SK-N-SH (cell line): ENCODE results near the gene GTF2H4. TPM values are rescaled to one million over a fixed set of nuclear protein-coding genes. Genes with fewer than 3 reads are reported as not detected.
A peak's percentile ranks its signal among the peaks of the same experiment; 100 is the strongest.

ENCODE experiments used
- CTCF ChIA-PET: fragments of 300-600, 350-600 bp; formaldehyde crosslinking; extraction: SDS; loops from one replicate; lab custom pipeline; 2021; lab: Yijun Ruan, JAX
- POLR2A ChIA-PET: fragments of 350-600 bp; sonication (Branson Sonifier 250); formaldehyde crosslinking; extraction: SDS; loops from one replicate; lab custom pipeline; 2020; ENCODE audit warnings: antibody characterized with exemption, inconsistent platforms; lab: Yijun Ruan, JAX
- DNase-seq: peaks from one replicate; pipeline ENCODE4 v3.0.0; 2012
- H2AFZ ChIP-seq: fragments of 200-600 bp; sonication (generic); 2 replicates; pipeline ENCODE4 v1.8.1; 2016; ENCODE audit warnings: antibody characterized with exemption, mild to moderate bottlenecking, low read depth
- H3F3A ChIP-seq: fragments of 200-600 bp; sonication (generic); replicated peaks from 2 replicates; pipeline ENCODE3; 2016; ENCODE audit warnings: antibody characterized with exemption, mild to moderate bottlenecking; ENCODE audit not compliant: insufficient read depth
- H3K27ac ChIP-seq, 2 experiments: fragments of 200-500 bp in 1 of 2; fragments of 200-600 bp in 1 of 2; sonication (Bioruptor generic) in 1 of 2; sonication (generic), shearing (Covaris generic) in 1 of 2; 2 replicates each; pipeline versions ENCODE4 v1.5.1 to v1.6.1; 2014 to 2016; ENCODE audit warnings: low read depth in 2 of 2, inconsistent platforms in 1 of 2, low read length in 1 of 2, mild to moderate bottlenecking in 1 of 2, mixed read lengths in 1 of 2
- H3K27me3 ChIP-seq: fragments of 200-600 bp; sonication (generic), shearing (Covaris generic); 2 replicates; pipeline ENCODE4 v1.6.1; 2016; ENCODE audit warnings: mixed run types; ENCODE audit not compliant: insufficient read depth
- H3K36me3 ChIP-seq, 2 experiments: fragments of 200-500 bp in 1 of 2; fragments of 200-600 bp in 1 of 2; sonication (Bioruptor generic) in 1 of 2; sonication (generic) in 1 of 2; replicated peaks in 1 of 2; 2 replicates each; pipeline versions ENCODE3 to v1.5.1; 2014 to 2016; ENCODE audit warnings: low read length in 1 of 2, mild to moderate bottlenecking in 1 of 2; ENCODE audit not compliant: insufficient read depth in 2 of 2, control insufficient read depth in 1 of 2
- H3K4me1 ChIP-seq, 2 experiments: fragments of 200-500 bp in 1 of 2; fragments of 200-600 bp in 1 of 2; sonication (Bioruptor generic) in 1 of 2; sonication (generic), shearing (Covaris generic) in 1 of 2; 2 replicates each; pipeline versions ENCODE4 v1.5.1 to v1.6.1; 2014 to 2016; ENCODE audit warnings: low read depth in 1 of 2, low read length in 1 of 2, mixed run types in 1 of 2; ENCODE audit not compliant: insufficient read depth in 2 of 2, control insufficient read depth in 1 of 2
- H3K4me2 ChIP-seq: fragments of 200-600 bp; sonication (generic), shearing (Covaris generic); 2 replicates; pipeline ENCODE4 v1.6.1; 2017; ENCODE audit warnings: mixed run types
- H3K4me3 ChIP-seq, 2 experiments: fragments of 200-500 bp in 1 of 2; fragments of 200-600 bp in 1 of 2; sonication (Bioruptor generic) in 1 of 2; sonication (generic), shearing (Covaris generic) in 1 of 2; 2 replicates each; pipeline versions ENCODE4 v1.5.1 to v1.8.1; 2014 to 2016; ENCODE audit warnings: low read depth in 2 of 2, inconsistent platforms in 1 of 2, low read length in 1 of 2, mild to moderate bottlenecking in 1 of 2, mixed read lengths in 1 of 2, moderate library complexity in 1 of 2
- H3K79me2 ChIP-seq: fragments of 200-600 bp; sonication (generic); 2 replicates; pipeline ENCODE4 v1.8.1; 2017; ENCODE audit warnings: mild to moderate bottlenecking; ENCODE audit not compliant: insufficient read depth
- H3K9ac ChIP-seq: fragments of 200-600 bp; sonication (generic); 2 replicates; pipeline ENCODE4 v1.6.1; 2017; ENCODE audit warnings: mixed run types
- H3K9me2 ChIP-seq: fragments of 200-600 bp; sonication (generic); 2 replicates; pipeline ENCODE4 v1.6.1; 2017; ENCODE audit warnings: mixed run types
- H3K9me3 ChIP-seq: fragments of 200-600 bp; sonication (generic); 2 replicates; pipeline ENCODE4 v1.6.1; 2017; ENCODE audit warnings: mixed run types, mild to moderate bottlenecking, moderate library complexity
- H4K20me1 ChIP-seq: fragments of 200-600 bp; sonication (generic); 2 replicates; pipeline ENCODE4 v1.6.1; 2017; ENCODE audit warnings: mild to moderate bottlenecking, mixed run types; ENCODE audit not compliant: insufficient read depth
- CHD2 ChIP-seq: fragments of 150-350 bp; IDR thresholded peaks from 2 replicates; pipeline ENCODE4 v1.6.1; 2018; ENCODE audit warnings: low read length; ENCODE audit not compliant: partially characterized antibody
- ELF1 ChIP-seq: IDR thresholded peaks from 2 replicates; pipeline ENCODE4 v1.4.0; 2012
- EP300 ChIP-seq, 2 experiments: IDR thresholded peaks; 2 replicates each; pipeline versions ENCODE4 v1.4.0 to v1.6.1; 2012; ENCODE audit warnings: borderline replicate concordance in 1 of 2, low read depth in 1 of 2, low read length in 1 of 2
- FOSL2 ChIP-seq: IDR thresholded peaks from 2 replicates; pipeline ENCODE4 v1.4.0; 2012; ENCODE audit warnings: low read depth, mild to moderate bottlenecking, moderate library complexity, borderline replicate concordance
- FOXM1 ChIP-seq: IDR thresholded peaks from 2 replicates; pipeline ENCODE4 v1.4.0; 2012; ENCODE audit warnings: low read depth, mild to moderate bottlenecking
- GABPA ChIP-seq: IDR thresholded peaks from 2 replicates; pipeline ENCODE4 v1.4.0; 2012; ENCODE audit warnings: low read depth, mild to moderate bottlenecking
- JUND ChIP-seq: IDR thresholded peaks from 2 replicates; pipeline ENCODE4 v1.4.0; 2012
- MEF2A ChIP-seq: IDR thresholded peaks from 2 replicates; pipeline ENCODE4 v1.4.0; 2012; ENCODE audit warnings: low read depth, borderline replicate concordance
- NFIC ChIP-seq: IDR thresholded peaks from 2 replicates; pipeline ENCODE4 v1.4.0; 2012; ENCODE audit warnings: borderline replicate concordance
- NRF1 ChIP-seq: IDR thresholded peaks from 2 replicates; pipeline ENCODE4 v1.6.1; 2012; ENCODE audit warnings: low read depth, mild to moderate bottlenecking, low read length
- POLR2AphosphoS5 ChIP-seq: IDR thresholded peaks from 2 replicates; pipeline ENCODE4 v1.6.1; 2012; ENCODE audit warnings: low read depth, low read length
- RAD21 ChIP-seq: IDR thresholded peaks from 2 replicates; pipeline ENCODE4 v1.6.1; 2012; ENCODE audit warnings: mild to moderate bottlenecking, low read length
- RXRA ChIP-seq: IDR thresholded peaks from 2 replicates; pipeline ENCODE4 v1.4.0; 2012; ENCODE audit warnings: low read depth, mild to moderate bottlenecking, borderline replicate concordance
- TAF1 ChIP-seq: IDR thresholded peaks from 2 replicates; pipeline ENCODE4 v1.6.1; 2012; ENCODE audit warnings: low read depth, mild to moderate bottlenecking, low read length, moderate library complexity, borderline replicate concordance
- TCF12 ChIP-seq: IDR thresholded peaks from 2 replicates; pipeline ENCODE4 v1.4.0; 2012
- TEAD4 ChIP-seq: IDR thresholded peaks from 2 replicates; pipeline ENCODE4 v1.4.0; 2012; ENCODE audit warnings: mild to moderate bottlenecking, borderline replicate concordance; ENCODE audit not compliant: insufficient read depth
- YY1 ChIP-seq: IDR thresholded peaks from 2 replicates; pipeline ENCODE4 v1.4.0; 2012; ENCODE audit warnings: low read depth, mild to moderate bottlenecking
- WGBS: methylation state at CpG from one replicate; pipeline ENCODE4 v1.1.6; 2017; ENCODE audit warnings: low lambda C conversion rate; 5-methylcytosine and 5-hydroxymethylcytosine counted together
- polyA plus RNA-seq, 3 experiments: library from polyadenylated mRNA; depleted of rRNA; stranded (reverse); fragments of >200 nt; gene quantifications; 2 replicates each; pipeline ENCODE4 v1.2.3, GENCODE V29; 2012
- TF ChIP-seq, protein P1 (sequence below): IDR thresholded peaks from 2 replicates; pipeline ENCODE4 v1.4.0; 2012; ENCODE audit warnings: low read depth
- TF ChIP-seq, protein P2 (sequence below): IDR thresholded peaks from 2 replicates; pipeline ENCODE4; 2012
- TF ChIP-seq, protein P3 (sequence below): IDR thresholded peaks from 2 replicates; pipeline ENCODE4 v1.6.1; 2012; ENCODE audit warnings: mild to moderate bottlenecking, low read depth, low read length, moderate library complexity
- TF ChIP-seq, protein P4 (sequence below): fragments of 200-600 bp; sonication (generic); IDR thresholded peaks from 2 replicates; pipeline ENCODE4 v1.6.1; 2017; ENCODE audit warnings: antibody characterized with exemption, mild to moderate bottlenecking, moderate library complexity
- TF ChIP-seq, protein P5 (sequence below): fragments of 150-350 bp; IDR thresholded peaks from 2 replicates; pipeline ENCODE4 v1.6.1; 2016; ENCODE audit warnings: mild to moderate bottlenecking, low read depth, low read length

The GTF2H4 gene
- polyA plus RNA-seq, 1 of the 3 experiments (the other 2 are of a cell fraction), result 30.7 TPM

DNA sequence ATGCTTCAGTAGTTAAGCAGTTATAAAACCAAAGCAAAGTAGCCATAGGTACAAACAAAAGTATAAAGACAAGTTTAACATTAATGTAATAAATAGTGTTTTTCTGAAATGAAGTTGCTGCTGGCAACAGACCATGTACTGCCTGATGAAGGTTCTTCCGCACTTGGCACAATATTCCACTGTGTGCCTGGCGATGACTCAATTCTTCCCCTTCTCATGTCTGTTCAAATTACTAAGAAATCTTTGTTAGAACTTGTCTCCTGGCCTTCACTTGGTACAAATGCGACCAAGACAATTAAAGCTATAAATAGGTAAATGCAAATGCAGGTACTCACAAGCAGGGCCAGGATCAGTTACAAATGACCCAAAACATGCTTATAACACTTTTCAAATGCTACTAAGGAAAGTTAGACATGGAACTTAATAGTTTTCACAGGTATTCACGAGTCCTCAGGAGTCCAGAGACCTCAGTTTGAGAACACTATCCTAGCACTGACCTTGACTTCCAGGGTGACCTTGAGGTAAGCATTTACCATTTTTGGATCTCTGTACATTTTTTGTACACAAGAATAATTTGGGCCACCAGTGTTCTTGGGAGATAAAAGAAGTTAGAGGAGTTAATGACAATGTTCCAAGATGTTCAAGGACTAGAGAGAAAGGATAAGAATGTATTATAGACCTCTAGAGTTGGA, 31.8 kb upstream of the GTF2H4 start:
- H3K4me1 ChIP-seq, result peaks cover 7 to 17% of the 10 kb centered on the region in 2 experiments; a peak in 2 of 4 replicates
- TF ChIP-seq GABPA (no peak), YY1 (no peak), NRF1 (no peak), POLR2AphosphoS5 (peak; percentile 47; the same call in 1 of the 2 replicates), MEF2A (peak; percentile 19; the same call in 1 of the 2 replicates), ELF1 (no peak), JUND (peak; percentile 90), CHD2 (no peak), EP300 (IDR thresholded peaks at IDR 0.05; ENCODE audit: borderline replicate concordance in 1 of 2, low read depth in 1 of 2, low read length in 1 of 2) (peak in 1 of 2 experiments; percentile 49; a peak in 1 of 4 replicates), TEAD4 (no peak), TAF1 (no peak), RXRA (no peak), NFIC (peak; percentile 88), FOXM1 (no peak), RAD21 (no peak), FOSL2 (peak; percentile 84), TCF12 (peak; percentile 65)
- TF ChIP-seq, protein P1, sequence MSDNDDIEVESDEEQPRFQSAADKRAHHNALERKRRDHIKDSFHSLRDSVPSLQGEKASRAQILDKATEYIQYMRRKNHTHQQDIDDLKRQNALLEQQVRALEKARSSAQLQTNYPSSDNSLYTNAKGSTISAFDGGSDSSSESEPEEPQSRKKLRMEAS, result no peak
- TF ChIP-seq, protein P2, sequence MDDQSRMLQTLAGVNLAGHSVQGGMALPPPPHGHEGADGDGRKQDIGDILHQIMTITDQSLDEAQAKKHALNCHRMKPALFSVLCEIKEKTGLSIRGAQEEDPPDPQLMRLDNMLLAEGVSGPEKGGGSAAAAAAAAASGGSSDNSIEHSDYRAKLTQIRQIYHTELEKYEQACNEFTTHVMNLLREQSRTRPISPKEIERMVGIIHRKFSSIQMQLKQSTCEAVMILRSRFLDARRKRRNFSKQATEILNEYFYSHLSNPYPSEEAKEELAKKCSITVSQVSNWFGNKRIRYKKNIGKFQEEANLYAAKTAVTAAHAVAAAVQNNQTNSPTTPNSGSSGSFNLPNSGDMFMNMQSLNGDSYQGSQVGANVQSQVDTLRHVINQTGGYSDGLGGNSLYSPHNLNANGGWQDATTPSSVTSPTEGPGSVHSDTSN, result peak; percentile 92
- TF ChIP-seq, protein P3, sequence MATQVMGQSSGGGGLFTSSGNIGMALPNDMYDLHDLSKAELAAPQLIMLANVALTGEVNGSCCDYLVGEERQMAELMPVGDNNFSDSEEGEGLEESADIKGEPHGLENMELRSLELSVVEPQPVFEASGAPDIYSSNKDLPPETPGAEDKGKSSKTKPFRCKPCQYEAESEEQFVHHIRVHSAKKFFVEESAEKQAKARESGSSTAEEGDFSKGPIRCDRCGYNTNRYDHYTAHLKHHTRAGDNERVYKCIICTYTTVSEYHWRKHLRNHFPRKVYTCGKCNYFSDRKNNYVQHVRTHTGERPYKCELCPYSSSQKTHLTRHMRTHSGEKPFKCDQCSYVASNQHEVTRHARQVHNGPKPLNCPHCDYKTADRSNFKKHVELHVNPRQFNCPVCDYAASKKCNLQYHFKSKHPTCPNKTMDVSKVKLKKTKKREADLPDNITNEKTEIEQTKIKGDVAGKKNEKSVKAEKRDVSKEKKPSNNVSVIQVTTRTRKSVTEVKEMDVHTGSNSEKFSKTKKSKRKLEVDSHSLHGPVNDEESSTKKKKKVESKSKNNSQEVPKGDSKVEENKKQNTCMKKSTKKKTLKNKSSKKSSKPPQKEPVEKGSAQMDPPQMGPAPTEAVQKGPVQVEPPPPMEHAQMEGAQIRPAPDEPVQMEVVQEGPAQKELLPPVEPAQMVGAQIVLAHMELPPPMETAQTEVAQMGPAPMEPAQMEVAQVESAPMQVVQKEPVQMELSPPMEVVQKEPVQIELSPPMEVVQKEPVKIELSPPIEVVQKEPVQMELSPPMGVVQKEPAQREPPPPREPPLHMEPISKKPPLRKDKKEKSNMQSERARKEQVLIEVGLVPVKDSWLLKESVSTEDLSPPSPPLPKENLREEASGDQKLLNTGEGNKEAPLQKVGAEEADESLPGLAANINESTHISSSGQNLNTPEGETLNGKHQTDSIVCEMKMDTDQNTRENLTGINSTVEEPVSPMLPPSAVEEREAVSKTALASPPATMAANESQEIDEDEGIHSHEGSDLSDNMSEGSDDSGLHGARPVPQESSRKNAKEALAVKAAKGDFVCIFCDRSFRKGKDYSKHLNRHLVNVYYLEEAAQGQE, result no peak
- TF ChIP-seq, protein P4, sequence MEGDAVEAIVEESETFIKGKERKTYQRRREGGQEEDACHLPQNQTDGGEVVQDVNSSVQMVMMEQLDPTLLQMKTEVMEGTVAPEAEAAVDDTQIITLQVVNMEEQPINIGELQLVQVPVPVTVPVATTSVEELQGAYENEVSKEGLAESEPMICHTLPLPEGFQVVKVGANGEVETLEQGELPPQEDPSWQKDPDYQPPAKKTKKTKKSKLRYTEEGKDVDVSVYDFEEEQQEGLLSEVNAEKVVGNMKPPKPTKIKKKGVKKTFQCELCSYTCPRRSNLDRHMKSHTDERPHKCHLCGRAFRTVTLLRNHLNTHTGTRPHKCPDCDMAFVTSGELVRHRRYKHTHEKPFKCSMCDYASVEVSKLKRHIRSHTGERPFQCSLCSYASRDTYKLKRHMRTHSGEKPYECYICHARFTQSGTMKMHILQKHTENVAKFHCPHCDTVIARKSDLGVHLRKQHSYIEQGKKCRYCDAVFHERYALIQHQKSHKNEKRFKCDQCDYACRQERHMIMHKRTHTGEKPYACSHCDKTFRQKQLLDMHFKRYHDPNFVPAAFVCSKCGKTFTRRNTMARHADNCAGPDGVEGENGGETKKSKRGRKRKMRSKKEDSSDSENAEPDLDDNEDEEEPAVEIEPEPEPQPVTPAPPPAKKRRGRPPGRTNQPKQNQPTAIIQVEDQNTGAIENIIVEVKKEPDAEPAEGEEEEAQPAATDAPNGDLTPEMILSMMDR, result no peak
- TF ChIP-seq, protein P5, sequence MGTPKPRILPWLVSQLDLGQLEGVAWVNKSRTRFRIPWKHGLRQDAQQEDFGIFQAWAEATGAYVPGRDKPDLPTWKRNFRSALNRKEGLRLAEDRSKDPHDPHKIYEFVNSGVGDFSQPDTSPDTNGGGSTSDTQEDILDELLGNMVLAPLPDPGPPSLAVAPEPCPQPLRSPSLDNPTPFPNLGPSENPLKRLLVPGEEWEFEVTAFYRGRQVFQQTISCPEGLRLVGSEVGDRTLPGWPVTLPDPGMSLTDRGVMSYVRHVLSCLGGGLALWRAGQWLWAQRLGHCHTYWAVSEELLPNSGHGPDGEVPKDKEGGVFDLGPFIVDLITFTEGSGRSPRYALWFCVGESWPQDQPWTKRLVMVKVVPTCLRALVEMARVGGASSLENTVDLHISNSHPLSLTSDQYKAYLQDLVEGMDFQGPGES, result no peak
- TF ChIP-seq, all 33 proteins: peak for 8
- peaks cover 8% of the 10 kb centered on the region for H3F3A ChIP-seq
- no peaks in the 10 kb centered on the region for H3K9me2 ChIP-seq
- 0 out of 2 replicates have a peak, but pooled peaks cover 6% of the 10 kb centered on the region for H3K9me3 ChIP-seq
- H3K9ac ChIP-seq, result peak overlapping the region; percentile 34; the same call in 1 of the 2 replicates
- POLR2A ChIA-PET, result interaction anchor here (0.9 kb wide), 1 partner anchor 284 kb away, joined by 3 read pairs; no protein-coding TSS in a partner anchor
- H3K27me3 ChIP-seq, result no peaks in the 10 kb centered on the region
- peak overlapping the region; percentile 35; the same call in 1 of the 2 replicates for H3K4me2 ChIP-seq
- H4K20me1 ChIP-seq, result no peaks in the 10 kb centered on the region
- CTCF ChIA-PET, result interaction anchor here (0.6 to 7.6 kb wide), 14 partner anchors 13 to 1354 kb away, joined by 3 to 103 read pairs (median 4); no protein-coding TSS in a partner anchor
- DNase-seq, result no peak
- H3K4me3 ChIP-seq, result no peak overlapping the region
- H2AFZ ChIP-seq, result peak overlapping the region; percentile 63; the same call in 1 of the 2 replicates
- H3K27ac ChIP-seq, result peak overlapping the region; percentile 66 to 87; a peak in 3 of 4 replicates
- no peaks in the 10 kb centered on the region for H3K79me2 ChIP-seq
- WGBS, result 21% methylated on average over 4 of the region's 4 CpGs
- no peaks in the 10 kb centered on the region for H3K36me3 ChIP-seq
